ENCODE measurements around the gene PAPPA.

DNA sequence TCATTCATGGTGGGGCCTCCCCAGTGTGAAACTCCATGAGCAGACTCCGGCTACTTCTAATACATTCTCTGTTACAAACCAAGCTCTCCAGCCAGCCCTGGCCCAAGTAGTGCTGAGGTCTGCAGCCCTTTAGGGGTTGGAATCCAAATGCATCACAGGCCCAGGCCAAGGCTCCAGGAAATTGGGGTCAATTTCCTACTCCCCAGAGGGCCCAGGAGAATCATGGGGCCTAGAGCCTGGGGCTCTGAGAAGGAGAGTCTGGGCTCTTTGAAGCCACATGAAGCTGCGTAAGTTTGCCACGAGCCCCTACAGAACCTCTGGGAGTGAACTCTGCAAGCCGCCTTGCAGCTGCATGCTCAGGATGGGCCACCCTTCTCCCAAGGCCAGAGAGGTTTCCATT lies 206.4 kb downstream of the PAPPA start:
- TF ChIP-seq, protein P1, sequence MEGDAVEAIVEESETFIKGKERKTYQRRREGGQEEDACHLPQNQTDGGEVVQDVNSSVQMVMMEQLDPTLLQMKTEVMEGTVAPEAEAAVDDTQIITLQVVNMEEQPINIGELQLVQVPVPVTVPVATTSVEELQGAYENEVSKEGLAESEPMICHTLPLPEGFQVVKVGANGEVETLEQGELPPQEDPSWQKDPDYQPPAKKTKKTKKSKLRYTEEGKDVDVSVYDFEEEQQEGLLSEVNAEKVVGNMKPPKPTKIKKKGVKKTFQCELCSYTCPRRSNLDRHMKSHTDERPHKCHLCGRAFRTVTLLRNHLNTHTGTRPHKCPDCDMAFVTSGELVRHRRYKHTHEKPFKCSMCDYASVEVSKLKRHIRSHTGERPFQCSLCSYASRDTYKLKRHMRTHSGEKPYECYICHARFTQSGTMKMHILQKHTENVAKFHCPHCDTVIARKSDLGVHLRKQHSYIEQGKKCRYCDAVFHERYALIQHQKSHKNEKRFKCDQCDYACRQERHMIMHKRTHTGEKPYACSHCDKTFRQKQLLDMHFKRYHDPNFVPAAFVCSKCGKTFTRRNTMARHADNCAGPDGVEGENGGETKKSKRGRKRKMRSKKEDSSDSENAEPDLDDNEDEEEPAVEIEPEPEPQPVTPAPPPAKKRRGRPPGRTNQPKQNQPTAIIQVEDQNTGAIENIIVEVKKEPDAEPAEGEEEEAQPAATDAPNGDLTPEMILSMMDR (IDR thresholded peaks at IDR 0.05; ENCODE audit: insufficient read depth, low read length, poor library complexity, severe bottlenecking): no peak
- TF ChIP-seq EZH2phosphoT487 (conservative IDR thresholded peaks at IDR 0.05; ENCODE audit: low read length): no peak

Measured in SU-DHL-6 (cell line).